ENCODE results near the gene PROCA1.
"Not testable (repeated sequence)": the region's sequence is repeated elsewhere in the genome, so short reads cannot be mapped to it uniquely, and the experiment has no call there.

The PROCA1 gene

GRCh38 chr17:28724500-28725165 is 12.9 kb upstream of the PROCA1 start:
- TF ChIP-seq CTCF (IDR thresholded peaks at IDR 0.05; ENCODE audit: control insufficient read depth, insufficient read depth, low read depth, low read length, missing control alignments) = no peak
- no peak overlapping the region for H3K4me3 ChIP-seq (ENCODE audit: control insufficient read depth, low read depth, low read length)

GRCh38 chr17:28723836-28724499 is 12.3 kb upstream of the PROCA1 start:
- not testable (repeated sequence) for DNase-seq (ENCODE audit: low read depth); H3K4me3 ChIP-seq (ENCODE audit: control insufficient read depth, low read depth, low read length)

More at GRCh38 chr17:28724500-28725165, 12.9 kb upstream of the PROCA1 start:
- DNase-seq (ENCODE audit: low read depth) = no peak

- no peak for DNase-seq (ENCODE audit: low read depth)
- TF ChIP-seq CTCF (IDR thresholded peaks at IDR 0.05; ENCODE audit: control insufficient read depth, insufficient read depth, low read depth, low read length, missing control alignments) = no peak
- no peak overlapping the region for H3K4me3 ChIP-seq (ENCODE audit: control insufficient read depth, low read depth, low read length)
These were observed 11.6 kb upstream of the PROCA1 start for GRCh38 chr17:28723159-28723835.

GRCh38 chr17:28722417-28723158 is 10.9 kb upstream of the PROCA1 start:
- DNase-seq (ENCODE audit: low read depth) = no peak
- no peak for TF ChIP-seq CTCF (IDR thresholded peaks at IDR 0.05; ENCODE audit: control insufficient read depth, insufficient read depth, low read depth, low read length, missing control alignments)
- no peak overlapping the region for H3K4me3 ChIP-seq (ENCODE audit: control insufficient read depth, low read depth, low read length)

- not testable (repeated sequence) for DNase-seq (ENCODE audit: low read depth)
- peak overlapping the region; percentile 84 for H3K4me3 ChIP-seq (ENCODE audit: control insufficient read depth, low read depth, low read length)
These were observed 9.3 kb upstream of the PROCA1 start for GRCh38 chr17:28720997-28721329.

- peak overlapping the region; percentile 84 for H3K4me3 ChIP-seq (ENCODE audit: control insufficient read depth, low read depth, low read length)
- peak; percentile 17 for TF ChIP-seq CTCF (IDR thresholded peaks at IDR 0.05; ENCODE audit: control insufficient read depth, insufficient read depth, low read depth, low read length, missing control alignments)
- no peak for DNase-seq (ENCODE audit: low read depth)
These were observed 8.7 kb upstream of the PROCA1 start for GRCh38 chr17:28720247-28720996.

- TF ChIP-seq CTCF (IDR thresholded peaks at IDR 0.05; ENCODE audit: control insufficient read depth, insufficient read depth, low read depth, low read length, missing control alignments) = no peak
- H3K4me3 ChIP-seq (ENCODE audit: control insufficient read depth, low read depth, low read length) = peak overlapping the region; percentile 32
- DNase-seq (ENCODE audit: low read depth) = no peak
These were observed 7.3 kb upstream of the PROCA1 start for GRCh38 chr17:28719021-28719433.

All from AG09309 (cell line).